T-cell (primary cell): ENCODE measurements around the gene ELOVL3. TPM values are rescaled to one million over a fixed set of nuclear protein-coding genes. Genes with fewer than 3 reads are reported as not detected.

Experiments
- ATAC-seq, 4 experiments: fragments of 200-7000 bp in 3 of 4; fragments of 150-1000 bp in 1 of 4; cut with Tn5 transposase; replicated peaks in 1 of 4; 1 replicate in 3 of 4; 2 replicates in 1 of 4; pipeline ENCODE4 v1.10.0; 2021; ENCODE audit warnings: moderate library complexity in 3 of 4, mild to moderate bottlenecking in 2 of 4, moderate number of reproducible peaks in 1 of 4
- CTCF ChIA-PET, 2 donors: fragments of 300-600 bp; sonication (Branson Sonifier 250); formaldehyde crosslinking; loops; one replicate each; lab custom pipeline; 2022; ENCODE audit warnings: antibody characterized with exemption in 2 of 2; lab: Charles Lee
- POLR2A ChIA-PET, 2 donors: fragments of 300-600 bp; sonication (Branson Sonifier 250); formaldehyde crosslinking; loops; one replicate each; lab custom pipeline; 2022; ENCODE audit warnings: antibody characterized with exemption in 2 of 2; lab: Charles Lee
- DNase-seq, 35 experiments: peaks; one replicate each; pipeline versions ENCODE4 v3.0.0 to v3.0.0-alpha.2; 2013 to 2023
- H3K27ac ChIP-seq: one replicate; pipeline ENCODE4 v1.5.1; 2013; ENCODE audit warnings: low read length
- H3K27me3 ChIP-seq, 2 experiments: replicated peaks in 1 of 2; 1 replicate in 1 of 2; 2 replicates in 1 of 2; pipeline versions ENCODE4 v1.6.1 to v1.7.0; 2013; ENCODE audit warnings: low read length in 1 of 2, mixed read lengths in 1 of 2; ENCODE audit not compliant: control insufficient read depth in 2 of 2, insufficient read depth in 2 of 2; ENCODE audit errors: extremely low read depth in 1 of 2
- H3K36me3 ChIP-seq, 2 donors: 1 replicate in 1 of 2; 2 replicates in 1 of 2; pipeline versions ENCODE4 v1.6.1 to v1.7.0; 2013; ENCODE audit warnings: low read length in 1 of 2; ENCODE audit not compliant: control insufficient read depth in 2 of 2, insufficient read depth in 1 of 2; ENCODE audit errors: extremely low read depth in 1 of 2
- H3K4me1 ChIP-seq, 2 experiments: 1 replicate in 1 of 2; 2 replicates in 1 of 2; pipeline versions ENCODE4 v1.6.1 to v1.7.0; 2013; ENCODE audit warnings: low read length in 2 of 2, mixed read lengths in 1 of 2; ENCODE audit not compliant: insufficient read depth in 2 of 2, control insufficient read depth in 1 of 2; ENCODE audit errors: extremely low read depth in 1 of 2
- H3K4me3 ChIP-seq, 2 donors: 1 replicate in 1 of 2; 2 replicates in 1 of 2; pipeline versions ENCODE4 v1.5.1 to v1.7.0; 2013; ENCODE audit warnings: mild to moderate bottlenecking in 2 of 2, low read length in 1 of 2, moderate library complexity in 1 of 2; ENCODE audit not compliant: control insufficient read depth in 1 of 2; ENCODE audit errors: extremely low read depth in 1 of 2
- H3K9me3 ChIP-seq: 2 replicates; pipeline ENCODE4 v1.7.0; 2013
- H3K27ac Mint-ChIP-seq, 2 donors: one replicate each; pipeline ENCODE4 v1.8.0; 2020 to 2021; ENCODE audit warnings: mild to moderate bottlenecking in 2 of 2, mixed read lengths in 2 of 2
- H3K27me3 Mint-ChIP-seq, 2 donors: one replicate each; pipeline ENCODE4 v1.8.0; 2021 to 2022; ENCODE audit warnings: mixed read lengths in 2 of 2
- H3K36me3 Mint-ChIP-seq: one replicate; pipeline ENCODE4 v1.8.0; 2021; ENCODE audit warnings: mixed read lengths
- H3K4me1 Mint-ChIP-seq, 3 donors: one replicate each; pipeline ENCODE4 v1.8.0; 2020 to 2022; ENCODE audit warnings: mixed read lengths in 3 of 3, mild to moderate bottlenecking in 1 of 3
- H3K4me3 Mint-ChIP-seq, 3 donors: one replicate each; pipeline ENCODE4 v1.8.0; 2020 to 2022; ENCODE audit warnings: mild to moderate bottlenecking in 3 of 3, mixed read lengths in 3 of 3, moderate library complexity in 3 of 3
- H3K9me3 Mint-ChIP-seq, 3 donors: one replicate each; pipeline ENCODE4 v1.8.0; 2020 to 2022; ENCODE audit warnings: mixed read lengths in 3 of 3
- WGBS: methylation state at CpG from one replicate; pipeline ENCODE4 v1.1.5; 2013; ENCODE audit warnings: missing lambda C conversion rate; ENCODE audit not compliant: insufficient coverage; 5-methylcytosine and 5-hydroxymethylcytosine counted together
- total RNA-seq, 35 experiments: library from RNA in 6 of 35; stranded (reverse) in 6 of 35; fragments of 120-200 nt in 1 of 35; gene quantifications; one replicate each; pipeline versions ENCODE4 v1.2.1 to v1.2.4 and lab custom pipeline; 2013 to 2026

Gene ELOVL3
- total RNA-seq, 5 donors from 2014 or later (not counting 1 experiment from before 2014, with no cell fraction given) = not detected

- H3K27me3 Mint-ChIP-seq = peaks cover 8 to 10% of the 10 kb centered on the region in 2 donors
- WGBS = 17% methylated on average over 1 of the region's 5 CpGs
- CTCF ChIA-PET = interaction anchor here (0.6 to 0.7 kb wide), 2 partner anchors 100 to 203 kb away, joined by 3 to 7 read pairs; no protein-coding TSS in a partner anchor
- H3K36me3 ChIP-seq = no peaks in the 10 kb centered on the region
- POLR2A ChIA-PET = interaction anchor here in 1 of 2 donors (0.7 kb wide), 1 partner anchor 364 kb away, joined by 4 read pairs; no protein-coding TSS in a partner anchor
- H3K4me1 Mint-ChIP-seq = no peaks in the 10 kb centered on the region
- no peaks in the 10 kb centered on the region for H3K36me3 Mint-ChIP-seq
- no peak overlapping the region for H3K4me3 Mint-ChIP-seq
- H3K4me1 ChIP-seq = no peaks in the 10 kb centered on the region
- H3K27ac Mint-ChIP-seq = no peak overlapping the region
- ATAC-seq (no peak), DNase-seq (no peak)
- H3K27ac ChIP-seq = no peak overlapping the region
- no peaks in the 10 kb centered on the region for H3K9me3 Mint-ChIP-seq
- H3K4me3 ChIP-seq = no peak overlapping the region
- peaks cover 2 to 18% of the 10 kb centered on the region in 2 experiments for H3K27me3 ChIP-seq
- H3K9me3 ChIP-seq = no peaks in the 10 kb centered on the region
Measured at GRCh38 chr10:102219370-102219769, 6.7 kb upstream of the ELOVL3 start.

GRCh38 chr10:102220612-102221011, 5.5 kb upstream of the ELOVL3 start:
- Histone ChIP-seq H3K36me3 (no peaks in the 10 kb centered on the region), H3K4me1 (peaks cover 0 to 1% of the 10 kb centered on the region in 2 experiments), H3K27ac (no peak overlapping the region), H3K4me3 (no peak overlapping the region), H3K27me3 (peaks cover 2 to 20% of the 10 kb centered on the region in 2 experiments), H3K9me3 (no peaks in the 10 kb centered on the region)
- ChIA-PET CTCF (interaction anchor here (0.7 to 1.3 kb wide), 3 partner anchors 10 to 282 kb away, joined by 3 to 4 read pairs (median 3); partner anchors contain the start of gene ACTR1A (in 1 of the 2)), POLR2A (interaction anchor here in 1 of 2 donors (0.5 kb wide), 1 partner anchor 500 kb away, joined by 4 read pairs; no protein-coding TSS in a partner anchor)
- Mint-ChIP-seq H3K36me3 (no peaks in the 10 kb centered on the region), H3K27me3 (peaks cover 8 to 11% of the 10 kb centered on the region in 2 donors), H3K27ac (no peak overlapping the region), H3K9me3 (no peaks in the 10 kb centered on the region), H3K4me3 (no peak overlapping the region), H3K4me1 (peaks cover under 1 to 2% (median 2%) of the 10 kb centered on the region in 3 donors)
- DNase-seq (no peak), ATAC-seq (no peak)

GRCh38 chr10:102222797-102223196, 3.3 kb upstream of the ELOVL3 start:
- no peak overlapping the region for H3K27ac Mint-ChIP-seq
- POLR2A ChIA-PET = no interaction called here
- no peak overlapping the region for H3K27ac ChIP-seq

GRCh38 chr10:102226542-102226870, 407 bp downstream of the ELOVL3 start:
- Histone ChIP-seq H3K4me1 (peaks cover 2 to 33% of the 10 kb centered on the region in 2 experiments), H3K36me3 (no peaks in the 10 kb centered on the region), H3K27ac (no peak overlapping the region), H3K9me3 (no peaks in the 10 kb centered on the region), H3K4me3 (peak overlapping the region in 1 of 2 donors; percentile 39), H3K27me3 (peaks cover 2 to 67% of the 10 kb centered on the region in 2 experiments)
- peak overlapping the region; percentile 71 to 75 (median 71) for H3K4me3 Mint-ChIP-seq
- POLR2A ChIA-PET = no interaction called here
- peaks cover 18 to 26% (median 24%) of the 10 kb centered on the region in 3 donors for H3K4me1 Mint-ChIP-seq
- CTCF ChIA-PET = interaction anchor here (0.8 to 3.4 kb wide), 3 partner anchors 52 to 251 kb away, joined by 3 to 17 read pairs (median 4); no protein-coding TSS in a partner anchor
- H3K9me3 Mint-ChIP-seq = no peaks in the 10 kb centered on the region
- H3K27ac Mint-ChIP-seq = peak overlapping the region in 1 of 2 donors; percentile 3
- DNase-seq (no peak), ATAC-seq (no peak)
- H3K27me3 Mint-ChIP-seq = peaks cover 28 to 47% of the 10 kb centered on the region in 2 donors
- WGBS = 60% methylated on average over 7 of the region's 8 CpGs
- H3K36me3 Mint-ChIP-seq = no peaks in the 10 kb centered on the region

More at GRCh38 chr10:102222797-102223196, 3.3 kb upstream of the ELOVL3 start:
- ATAC-seq (no peak), DNase-seq (no peak)
- no peaks in the 10 kb centered on the region for H3K9me3 ChIP-seq
- H3K27me3 ChIP-seq = peaks cover 2 to 40% of the 10 kb centered on the region in 2 experiments
- Mint-ChIP-seq H3K27me3 (peaks cover 11 to 26% of the 10 kb centered on the region in 2 donors), H3K4me1 (peaks cover 12 to 15% (median 13%) of the 10 kb centered on the region in 3 donors), H3K4me3 (no peak overlapping the region), H3K36me3 (no peaks in the 10 kb centered on the region), H3K9me3 (no peaks in the 10 kb centered on the region)
- no peak overlapping the region for H3K4me3 ChIP-seq
- WGBS = 89% methylated on average over 3 of the region's 5 CpGs
- H3K36me3 ChIP-seq = no peaks in the 10 kb centered on the region
- H3K4me1 ChIP-seq = peaks cover 0 to 15% of the 10 kb centered on the region in 2 experiments
- CTCF ChIA-PET = interaction anchor here (0.6 to 0.7 kb wide), 2 partner anchors 49 kb away, joined by 3 to 4 read pairs; no protein-coding TSS in a partner anchor

- CTCF ChIA-PET = interaction anchor here (0.7 to 3.4 kb wide), 5 partner anchors 52 to 354 kb away, joined by 3 to 17 read pairs (median 4); no protein-coding TSS in a partner anchor
- H3K27ac Mint-ChIP-seq = no peak overlapping the region
- peak overlapping the region in 1 of 2 donors; percentile 17 for H3K4me3 ChIP-seq
- no peaks in the 10 kb centered on the region for H3K9me3 Mint-ChIP-seq
- peak overlapping the region in 2 of 3 donors; percentile 21 to 71 for H3K4me3 Mint-ChIP-seq
- peaks cover 18 to 30% (median 27%) of the 10 kb centered on the region in 3 donors for H3K4me1 Mint-ChIP-seq
- H3K36me3 Mint-ChIP-seq = no peaks in the 10 kb centered on the region
- DNase-seq (no peak), ATAC-seq (no peak)
- no peak overlapping the region for H3K27ac ChIP-seq
- POLR2A ChIA-PET = interaction anchor here in 1 of 2 donors (0.6 kb wide), 1 partner anchor 20 kb away, joined by 4 read pairs; no protein-coding TSS in a partner anchor
- 89% methylated on average over 6 of the region's 8 CpGs for WGBS
- H3K4me1 ChIP-seq = peaks cover 2 to 39% of the 10 kb centered on the region in 2 experiments
- H3K27me3 ChIP-seq = peaks cover 2 to 70% of the 10 kb centered on the region in 2 experiments
- H3K27me3 Mint-ChIP-seq = peaks cover 32 to 51% of the 10 kb centered on the region in 2 donors
- no peaks in the 10 kb centered on the region for H3K9me3 ChIP-seq
- no peaks in the 10 kb centered on the region for H3K36me3 ChIP-seq
Measured at GRCh38 chr10:102227050-102227449, 951 bp downstream of the ELOVL3 start.

- Mint-ChIP-seq H3K27me3 (peaks cover 36 to 53% of the 10 kb centered on the region in 2 donors), H3K4me3 (peak overlapping the region; percentile 75 to 81 (median 81)), H3K27ac (no peak overlapping the region), H3K4me1 (peaks cover 18 to 30% (median 27%) of the 10 kb centered on the region in 3 donors), H3K9me3 (no peaks in the 10 kb centered on the region), H3K36me3 (no peaks in the 10 kb centered on the region)
- Histone ChIP-seq H3K4me1 (peaks cover 2 to 39% of the 10 kb centered on the region in 2 experiments), H3K4me3 (peak overlapping the region; percentile 35 to 76), H3K27ac (no peak overlapping the region), H3K36me3 (no peaks in the 10 kb centered on the region), H3K9me3 (no peaks in the 10 kb centered on the region), H3K27me3 (peaks cover 3 to 80% of the 10 kb centered on the region in 2 experiments)
- ChIA-PET POLR2A (interaction anchor here (0.5 to 0.9 kb wide), 2 partner anchors 49 to 176 kb away, joined by 3 to 6 read pairs; no protein-coding TSS in a partner anchor), CTCF (interaction anchor here (0.5 to 4.0 kb wide), 25 partner anchors 9 to 353 kb away, joined by 3 to 102 read pairs (median 4); partner anchors contain the start of genes FBXL15 (in 1 of the 2), GBF1 (in 1 of the 2) and PITX3 (in 1 of the 2))
- ATAC-seq (peak; percentile 56 to 65 (median 58)), DNase-seq (peak; percentile 65 to 93 (median 82))
- 2% methylated on average over 17 of the region's 24 CpGs for WGBS
Measured at GRCh38 chr10:102229810-102230263, 3.7 kb downstream of the ELOVL3 start.
